HFF-Myc (cell line): ENCODE measurements around the gene CDKAL1.

Experiments
- DNase-seq: peaks from one replicate; pipeline ENCODE4 v3.0.0-alpha.2; 2011; ENCODE audit warnings: low read depth; ENCODE audit errors: extremely low read depth
- H3K4me3 ChIP-seq: replicated peaks from 2 replicates; pipeline ENCODE4 v1.5.1; 2011; ENCODE audit warnings: low read depth, mild to moderate bottlenecking, control low read depth, low read length
- TF ChIP-seq, protein P1 (sequence below): IDR thresholded peaks from 2 replicates; pipeline ENCODE4 v1.5.1; 2012; ENCODE audit warnings: mild to moderate bottlenecking, low read depth, low read length, control low read depth; ENCODE audit errors: missing control alignments

CDKAL1 gene

DNA sequence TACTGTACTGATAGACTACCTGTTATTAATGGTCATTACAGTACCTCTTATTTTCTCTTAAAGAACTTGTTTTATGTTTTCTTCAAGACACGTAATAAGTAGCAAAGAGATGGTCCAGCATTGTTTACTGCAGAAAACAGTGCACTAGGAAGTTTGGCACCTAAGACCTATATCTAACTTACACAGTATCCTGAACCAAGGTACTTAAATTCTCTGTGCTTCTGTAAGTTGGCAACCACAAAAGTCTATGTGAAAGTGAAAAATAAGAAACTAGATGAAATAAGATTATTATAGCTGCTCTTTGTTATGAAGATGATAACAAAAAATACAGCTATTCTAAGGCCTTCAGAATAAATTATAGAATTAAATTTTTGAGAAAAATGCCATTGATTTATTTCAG, 647.6 kb downstream of the CDKAL1 start:
- TF ChIP-seq, protein P1, sequence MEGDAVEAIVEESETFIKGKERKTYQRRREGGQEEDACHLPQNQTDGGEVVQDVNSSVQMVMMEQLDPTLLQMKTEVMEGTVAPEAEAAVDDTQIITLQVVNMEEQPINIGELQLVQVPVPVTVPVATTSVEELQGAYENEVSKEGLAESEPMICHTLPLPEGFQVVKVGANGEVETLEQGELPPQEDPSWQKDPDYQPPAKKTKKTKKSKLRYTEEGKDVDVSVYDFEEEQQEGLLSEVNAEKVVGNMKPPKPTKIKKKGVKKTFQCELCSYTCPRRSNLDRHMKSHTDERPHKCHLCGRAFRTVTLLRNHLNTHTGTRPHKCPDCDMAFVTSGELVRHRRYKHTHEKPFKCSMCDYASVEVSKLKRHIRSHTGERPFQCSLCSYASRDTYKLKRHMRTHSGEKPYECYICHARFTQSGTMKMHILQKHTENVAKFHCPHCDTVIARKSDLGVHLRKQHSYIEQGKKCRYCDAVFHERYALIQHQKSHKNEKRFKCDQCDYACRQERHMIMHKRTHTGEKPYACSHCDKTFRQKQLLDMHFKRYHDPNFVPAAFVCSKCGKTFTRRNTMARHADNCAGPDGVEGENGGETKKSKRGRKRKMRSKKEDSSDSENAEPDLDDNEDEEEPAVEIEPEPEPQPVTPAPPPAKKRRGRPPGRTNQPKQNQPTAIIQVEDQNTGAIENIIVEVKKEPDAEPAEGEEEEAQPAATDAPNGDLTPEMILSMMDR = no peak

DNA sequence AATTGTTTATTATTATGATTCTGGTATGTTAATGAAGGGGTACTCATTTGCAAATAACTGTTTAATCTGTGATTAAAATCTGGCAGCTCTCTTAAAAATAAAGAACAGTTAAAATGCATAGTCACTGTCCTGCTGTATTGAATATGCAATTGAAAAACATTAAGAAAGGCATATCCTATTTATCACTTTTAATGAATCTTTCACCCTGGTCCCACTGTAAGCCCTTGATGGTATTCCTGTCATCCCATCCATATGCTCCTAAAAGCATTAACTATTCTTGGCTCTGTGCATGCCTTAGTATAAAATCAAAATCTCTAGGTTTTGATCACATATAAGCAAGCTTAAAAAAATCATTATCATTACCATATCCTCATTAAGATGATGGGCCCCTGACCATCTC, 648.3 kb downstream of the CDKAL1 start:
- H3K4me3 ChIP-seq = no peak overlapping the region
- TF ChIP-seq, protein P1 = no peak
- no peak for DNase-seq

More for the DNA sequence above, 647.6 kb downstream of the CDKAL1 start:
- no peak for DNase-seq
- H3K4me3 ChIP-seq = no peak overlapping the region

DNA sequence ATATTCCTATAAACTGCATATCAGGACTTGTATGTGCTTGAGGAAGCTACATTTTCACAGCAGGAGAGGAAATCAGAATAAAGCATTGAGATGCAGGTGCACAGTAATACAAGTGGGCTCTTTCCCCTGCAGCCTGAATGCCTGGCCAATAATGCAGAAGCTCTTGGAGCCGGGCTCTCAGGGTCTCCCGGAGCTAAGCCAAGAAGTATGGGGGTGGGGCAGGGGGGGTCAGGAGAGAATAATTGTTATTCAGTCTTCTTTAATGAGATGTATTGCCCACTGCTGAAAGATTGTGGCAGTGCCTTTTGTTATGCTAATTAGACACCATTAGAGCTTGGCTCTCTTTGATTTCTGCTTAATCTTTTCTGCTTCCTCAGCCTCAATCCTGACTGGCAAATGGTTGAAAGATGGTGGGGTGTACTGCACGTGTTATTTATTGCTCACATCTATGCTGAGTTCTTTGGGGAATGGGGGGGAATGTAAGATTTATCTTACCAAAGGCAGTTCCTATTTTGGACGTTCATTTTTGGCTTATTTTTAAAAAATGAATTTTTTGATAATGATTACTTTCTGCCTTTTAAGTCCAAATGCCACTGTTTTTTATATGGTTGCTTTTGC, 651.7 kb downstream of the CDKAL1 start:
- no peak overlapping the region for H3K4me3 ChIP-seq
- DNase-seq = no peak
- TF ChIP-seq, protein P1 = no peak

DNA sequence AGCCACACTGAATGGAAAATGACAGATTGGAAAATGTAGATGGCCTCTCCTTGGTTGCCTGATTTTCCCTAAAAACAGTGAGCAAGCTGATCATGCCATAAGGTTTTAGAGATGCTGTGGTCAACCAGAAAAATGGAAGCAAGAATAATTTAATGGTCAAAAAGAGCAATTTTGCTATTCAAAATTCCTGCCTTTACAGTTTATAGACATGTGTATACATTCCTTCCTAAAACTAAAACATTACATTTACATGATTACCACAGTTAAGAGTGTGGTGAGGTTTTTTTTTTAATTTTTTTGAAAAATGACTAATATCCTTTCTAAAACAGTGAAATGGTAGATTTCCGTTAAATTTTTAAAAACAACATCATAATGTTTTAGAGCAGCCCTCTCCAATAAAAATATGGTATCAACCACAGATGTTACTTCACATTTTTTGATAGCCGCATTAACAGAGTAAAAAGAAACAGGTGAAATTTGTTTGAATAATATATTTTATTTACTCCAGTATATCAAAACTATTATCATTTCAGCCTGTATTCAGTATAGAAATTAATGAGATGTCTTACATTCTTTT, 652.3 kb downstream of the CDKAL1 start:
- no peak overlapping the region for H3K4me3 ChIP-seq
- TF ChIP-seq, protein P1 = no peak
- DNase-seq = no peak

DNA sequence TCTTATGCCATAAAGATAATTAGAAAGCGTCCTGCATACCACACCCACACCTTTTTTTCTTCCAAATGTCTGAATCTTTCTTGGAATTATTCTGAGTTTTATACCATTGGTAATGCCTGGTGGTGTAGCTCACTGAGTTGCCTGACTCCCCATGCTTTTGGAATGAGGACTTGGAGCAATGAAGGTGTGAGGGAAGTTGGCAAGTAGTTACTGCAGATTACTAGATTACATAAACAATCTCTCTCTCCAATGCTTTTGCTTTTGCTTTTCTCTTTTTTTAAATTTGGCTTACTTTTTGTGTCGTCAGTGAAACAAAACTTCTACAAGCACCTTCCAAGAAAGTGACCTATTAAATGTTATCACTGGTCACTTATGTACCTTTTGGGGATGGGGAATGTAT, 653.2 kb downstream of the CDKAL1 start:
- TF ChIP-seq, protein P1 = no peak
- no peak overlapping the region for H3K4me3 ChIP-seq
- DNase-seq = no peak

DNA sequence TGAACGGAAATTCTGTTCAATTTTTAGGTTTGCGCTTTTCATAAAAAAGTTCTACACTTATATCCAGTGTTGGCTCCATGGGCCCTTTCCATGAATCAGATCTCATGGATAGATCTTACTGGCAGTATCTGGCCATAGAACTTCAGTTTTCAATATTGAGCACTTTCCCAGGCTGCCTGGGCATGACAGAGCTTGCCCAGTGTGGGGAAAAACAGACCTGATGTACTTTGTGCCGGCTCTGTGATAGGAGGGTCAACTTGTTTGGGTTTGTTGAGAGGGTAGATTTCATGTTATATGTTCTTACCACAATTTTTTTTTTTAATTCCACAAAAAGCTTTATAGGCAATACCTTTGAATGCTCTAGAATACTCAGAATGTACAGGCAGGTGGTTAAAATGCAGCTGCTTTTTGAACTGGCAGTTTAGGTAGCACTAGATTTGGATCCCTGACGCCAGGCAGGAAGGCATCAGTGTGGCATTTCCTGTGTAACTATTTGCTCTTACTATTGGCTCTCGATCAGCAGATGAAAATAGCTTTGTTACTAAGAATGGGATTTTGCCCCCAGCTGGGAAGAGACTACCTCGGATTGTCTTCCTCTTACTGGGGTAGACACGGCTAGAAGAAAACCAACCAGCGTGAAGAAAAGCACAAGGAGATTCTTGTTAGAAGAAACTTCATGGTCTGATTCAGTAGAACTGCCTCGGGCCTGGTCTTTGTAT, 654.4 kb downstream of the CDKAL1 start:
- H3K4me3 ChIP-seq = no peak overlapping the region
- DNase-seq = no peak
- TF ChIP-seq, protein P1 = no peak

DNA sequence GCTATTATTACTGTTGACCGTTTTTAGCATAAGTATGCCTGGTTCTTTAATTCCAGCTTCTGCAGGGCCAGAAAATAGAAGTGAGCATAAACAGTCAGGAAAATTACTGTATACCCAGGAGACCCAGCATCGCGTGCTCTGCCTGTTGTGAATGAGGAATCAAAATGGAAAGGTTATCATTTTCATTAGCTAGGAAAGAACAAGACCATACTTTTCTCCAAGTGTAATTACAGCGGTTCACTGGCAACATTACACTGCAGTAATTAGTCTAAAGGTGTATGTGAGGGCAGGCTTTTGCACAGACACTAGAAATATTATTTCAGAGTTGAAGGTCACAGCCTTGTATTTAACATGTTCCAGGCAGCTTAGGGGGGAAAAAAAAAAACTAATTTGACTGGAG, 655.5 kb downstream of the CDKAL1 start:
- no peak overlapping the region for H3K4me3 ChIP-seq
- no peak for DNase-seq
- TF ChIP-seq, protein P1 = no peak
